Measurements from ENCODE around the gene TIAM1. TPM values are rescaled to one million over a fixed set of nuclear protein-coding genes. Genes with fewer than 3 reads are reported as not detected.

The TIAM1 gene
- total RNA-seq, 1 experiment from 2014 or later: 18.8 TPM

DNA sequence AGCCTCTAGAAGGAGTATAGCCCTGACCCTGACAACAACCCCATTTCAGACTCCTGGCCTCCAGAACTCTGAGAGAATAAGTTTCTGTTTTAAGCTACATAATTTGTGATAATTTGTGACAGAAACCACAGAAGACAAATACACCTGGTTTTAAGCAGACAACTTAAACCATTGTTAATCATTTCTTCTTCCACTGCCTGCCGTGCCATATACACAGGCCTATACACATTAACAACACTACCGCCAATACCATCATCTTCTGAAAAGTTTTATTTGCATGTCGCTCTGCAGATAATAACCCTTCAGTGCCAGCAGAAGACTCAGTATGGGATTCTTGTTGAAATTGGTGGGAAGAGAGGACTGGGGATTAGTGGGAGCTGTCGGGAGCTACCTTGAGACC lies 265.8 kb downstream of the TIAM1 start:
- H3K4me3 ChIP-seq (ENCODE audit: insufficient read depth, low read depth, low read length): no peak overlapping the region
- no peaks in the 10 kb centered on the region for H3K27me3 ChIP-seq (ENCODE audit: control insufficient read depth, insufficient read depth, low read length)
- H3K36me3 ChIP-seq (replicated peaks; ENCODE audit: control insufficient read depth, insufficient read depth, low read length): no peaks in the 10 kb centered on the region
- no peak for DNase-seq

DNA sequence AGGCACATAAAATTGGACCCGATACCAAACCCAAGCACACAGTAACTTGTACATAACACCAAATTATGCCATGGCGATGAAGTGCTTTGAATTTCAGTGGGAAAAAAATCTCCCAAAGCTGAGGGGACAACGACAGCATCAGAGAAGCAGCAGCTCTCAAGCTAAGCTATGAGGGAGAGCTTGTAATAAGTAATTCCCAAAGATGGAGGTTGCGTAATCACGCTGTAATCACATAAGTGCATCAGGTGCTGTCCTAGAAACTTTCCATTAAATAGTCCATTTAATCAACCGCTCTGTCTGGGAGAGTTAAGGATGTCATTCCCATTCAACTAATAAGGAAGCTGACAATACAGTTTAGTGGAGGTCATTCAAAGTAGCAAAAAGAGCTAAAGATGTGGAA lies 268.2 kb downstream of the TIAM1 start:
- no peak for DNase-seq
- Histone ChIP-seq H3K36me3 (replicated peaks; ENCODE audit: control insufficient read depth, insufficient read depth, low read length) (no peaks in the 10 kb centered on the region), H3K27me3 (ENCODE audit: control insufficient read depth, insufficient read depth, low read length) (no peaks in the 10 kb centered on the region), H3K4me3 (ENCODE audit: insufficient read depth, low read depth, low read length) (no peak overlapping the region)

DNA sequence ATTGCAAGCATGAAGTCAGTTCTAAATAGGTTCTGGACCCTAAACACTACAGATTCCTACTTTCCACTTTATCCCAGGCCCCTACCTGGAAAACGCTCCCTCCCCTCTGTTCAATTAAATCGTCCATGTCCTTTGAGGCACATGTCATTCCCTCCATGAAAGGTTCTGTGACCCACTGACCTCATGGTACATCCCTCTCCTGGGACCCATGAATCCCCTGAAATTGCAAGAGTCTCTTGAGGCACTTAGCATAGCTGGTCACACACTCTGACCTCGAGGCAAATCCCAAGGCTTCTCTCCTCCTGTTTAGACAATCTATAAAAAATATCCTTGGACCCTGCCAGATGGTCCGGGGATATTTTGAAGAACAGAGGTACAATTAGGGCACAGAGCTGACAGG lies 271.5 kb downstream of the TIAM1 start:
- no peaks in the 10 kb centered on the region for H3K27me3 ChIP-seq (ENCODE audit: control insufficient read depth, insufficient read depth, low read length)
- H3K36me3 ChIP-seq (replicated peaks; ENCODE audit: control insufficient read depth, insufficient read depth, low read length): no peaks in the 10 kb centered on the region
- no peak for DNase-seq
- H3K4me3 ChIP-seq (ENCODE audit: insufficient read depth, low read depth, low read length): no peak overlapping the region

Data from H7 (cell line).